Breast epithelium (tissue), 4 donors: Measurements from ENCODE around the gene HSFX2. TPM values are rescaled to one million over a fixed set of nuclear protein-coding genes. Genes with fewer than 3 reads are reported as not detected.

ENCODE experiments used
- DNase-seq, 2 donors: peaks; one replicate each; pipeline ENCODE4 v3.0.0-alpha.2; 2019; ENCODE audit warnings: low spot score in 2 of 2
- H3K27ac ChIP-seq, 2 donors: fragments of 200-600 bp; sonication (generic) in 1 of 2; one replicate each; pipeline ENCODE4 v1.5.1; 2016 to 2019; ENCODE audit warnings: mild to moderate bottlenecking in 1 of 2
- H3K27me3 ChIP-seq, 2 donors: fragments of 200-600 bp; sonication (generic) in 1 of 2; one replicate each; pipeline versions ENCODE4 v1.5.1 to v1.6.0; 2017 to 2019; ENCODE audit warnings: control low read depth in 1 of 2, mild to moderate bottlenecking in 1 of 2
- H3K36me3 ChIP-seq: fragments of 200-600 bp; one replicate; pipeline ENCODE4 v1.5.1; 2019
- H3K4me1 ChIP-seq, 2 donors: fragments of 200-600 bp; sonication (generic); one replicate each; pipeline ENCODE4 v1.5.1; 2016 to 2019; ENCODE audit warnings: control low read depth in 1 of 2
- H3K4me3 ChIP-seq, 3 donors: fragments of 200-600 bp; sonication (generic); 1 replicate in 2 of 3; 2 replicates in 1 of 3; pipeline ENCODE4 v1.5.1; 2016 to 2019; ENCODE audit warnings: mild to moderate bottlenecking in 3 of 3, moderate library complexity in 2 of 3
- H3K9me3 ChIP-seq, 2 donors: fragments of 200-600 bp; sonication (generic) in 1 of 2; one replicate each; pipeline ENCODE4 v1.5.1; 2016 to 2019; ENCODE audit warnings: control low read depth in 1 of 2
- CTCF ChIP-seq, 3 donors: fragments of 450-650 bp; IDR thresholded peaks; one replicate each; pipeline ENCODE4 v1.5.1; 2016 to 2017; ENCODE audit warnings: antibody characterized with exemption in 3 of 3, mild to moderate bottlenecking in 3 of 3, moderate library complexity in 3 of 3
- POLR2A ChIP-seq: fragments of 450-650 bp; IDR thresholded peaks from one replicate; pipeline ENCODE4 v1.6.1; 2016; ENCODE audit warnings: antibody characterized with exemption, mild to moderate bottlenecking, moderate library complexity
- POLR2AphosphoS5 ChIP-seq, 3 donors: sonication (generic); formaldehyde crosslinking; IDR thresholded peaks; one replicate each; pipeline ENCODE4 v1.6.1; 2017; ENCODE audit warnings: antibody characterized with exemption in 3 of 3
- intact Hi-C: fragments of 100-400 bp; cut with DNase I; formaldehyde crosslinking; loops from one replicate; pipeline ENCODE4 v1.15.1; 2023; ENCODE audit warnings: low total_unique reads
- total RNA-seq, 3 donors: library from RNA; depleted of rRNA; stranded (reverse); fragments of >200 nt; gene quantifications; one replicate each; pipeline ENCODE4 v1.1.0, GENCODE V29; 2016

Gene HSFX2
- total RNA-seq, 3 donors from 2014 or later: 0.98 TPM; not detected in 2

GRCh38 chrX:149572743-149573142 is 22.4 kb downstream of the HSFX2 start:
- H3K4me1 ChIP-seq: no peaks in the 10 kb centered on the region
- intact Hi-C loops: no loop called here

GRCh38 chrX:149571770-149572169 is 23.3 kb downstream of the HSFX2 start:
- Histone ChIP-seq H3K9me3 (no peaks in the 10 kb centered on the region), H3K4me3 (no peak overlapping the region), H3K36me3 (no peaks in the 10 kb centered on the region), H3K27ac (no peak overlapping the region), H3K4me1 (no peaks in the 10 kb centered on the region), H3K27me3 (peaks cover 0 to 5% of the 10 kb centered on the region in 2 donors)
- intact Hi-C loops: no loop called here
- TF ChIP-seq POLR2AphosphoS5 (IDR thresholded peaks at IDR 0.05): no peak
- no peak for TF ChIP-seq CTCF (IDR thresholded peaks at IDR 0.05)
- TF ChIP-seq POLR2A: no peak
- no peak for DNase-seq

More at GRCh38 chrX:149572743-149573142, 22.4 kb downstream of the HSFX2 start:
- peaks cover 0 to 5% of the 10 kb centered on the region in 2 donors for H3K27me3 ChIP-seq
- no peaks in the 10 kb centered on the region for H3K9me3 ChIP-seq
- DNase-seq: no peak
- H3K4me3 ChIP-seq: no peak overlapping the region
- H3K36me3 ChIP-seq: no peaks in the 10 kb centered on the region
- no peak for TF ChIP-seq POLR2AphosphoS5 (IDR thresholded peaks at IDR 0.05)
- TF ChIP-seq CTCF (IDR thresholded peaks at IDR 0.05): no peak
- no peak for TF ChIP-seq POLR2A
- no peak overlapping the region for H3K27ac ChIP-seq

GRCh38 chrX:149570668-149571067 is 24.4 kb downstream of the HSFX2 start:
- no peak for TF ChIP-seq POLR2AphosphoS5 (IDR thresholded peaks at IDR 0.05)
- TF ChIP-seq POLR2A: no peak
- no peak for TF ChIP-seq CTCF (IDR thresholded peaks at IDR 0.05)
- Histone ChIP-seq H3K9me3 (no peaks in the 10 kb centered on the region), H3K27me3 (peaks cover 0 to 6% of the 10 kb centered on the region in 2 donors), H3K27ac (no peak overlapping the region), H3K4me1 (no peaks in the 10 kb centered on the region), H3K4me3 (no peak overlapping the region), H3K36me3 (no peaks in the 10 kb centered on the region)
- DNase-seq: peak in 1 of 2 donors; percentile 20
- intact Hi-C loops: no loop called here

GRCh38 chrX:149569770-149570169 is 25.3 kb downstream of the HSFX2 start:
- intact Hi-C loops: no loop called here
- Histone ChIP-seq H3K9me3 (no peaks in the 10 kb centered on the region), H3K27me3 (peaks cover 0 to 8% of the 10 kb centered on the region in 2 donors), H3K36me3 (no peaks in the 10 kb centered on the region), H3K4me3 (no peak overlapping the region), H3K27ac (no peak overlapping the region), H3K4me1 (no peaks in the 10 kb centered on the region)
- DNase-seq: no peak
- no peak for TF ChIP-seq CTCF (IDR thresholded peaks at IDR 0.05)
- TF ChIP-seq POLR2AphosphoS5 (IDR thresholded peaks at IDR 0.05): no peak
- no peak for TF ChIP-seq POLR2A

- no peak overlapping the region for H3K27ac ChIP-seq
- H3K36me3 ChIP-seq: no peaks in the 10 kb centered on the region
- intact Hi-C loops: no loop called here
- no peaks in the 10 kb centered on the region for H3K4me1 ChIP-seq
- no peak overlapping the region for H3K4me3 ChIP-seq
- DNase-seq: no peak
- peaks cover 0 to 8% of the 10 kb centered on the region in 2 donors for H3K27me3 ChIP-seq
- H3K9me3 ChIP-seq: no peaks in the 10 kb centered on the region
- no peak for TF ChIP-seq CTCF (IDR thresholded peaks at IDR 0.05)
- no peak for TF ChIP-seq POLR2A
- no peak for TF ChIP-seq POLR2AphosphoS5 (IDR thresholded peaks at IDR 0.05)
Observed at GRCh38 chrX:149568701-149569296, 26.3 kb downstream of the HSFX2 start.
